Epithelial cell of umbilical artery (primary cell): ENCODE measurements around the gene ATP6V1B1. TPM values are rescaled to one million over a fixed set of nuclear protein-coding genes. Genes with fewer than 3 reads are reported as not detected.

Experiments
- total RNA-seq: library from RNA; depleted of rRNA; stranded (reverse); fragments of >200 nt; gene quantifications from 2 replicates; pipeline ENCODE4 v1.2.3, GENCODE V29; 2014

The ATP6V1B1 gene
- total RNA-seq, result 0.15 and 0.65 TPM in 2 replicates

DNA sequence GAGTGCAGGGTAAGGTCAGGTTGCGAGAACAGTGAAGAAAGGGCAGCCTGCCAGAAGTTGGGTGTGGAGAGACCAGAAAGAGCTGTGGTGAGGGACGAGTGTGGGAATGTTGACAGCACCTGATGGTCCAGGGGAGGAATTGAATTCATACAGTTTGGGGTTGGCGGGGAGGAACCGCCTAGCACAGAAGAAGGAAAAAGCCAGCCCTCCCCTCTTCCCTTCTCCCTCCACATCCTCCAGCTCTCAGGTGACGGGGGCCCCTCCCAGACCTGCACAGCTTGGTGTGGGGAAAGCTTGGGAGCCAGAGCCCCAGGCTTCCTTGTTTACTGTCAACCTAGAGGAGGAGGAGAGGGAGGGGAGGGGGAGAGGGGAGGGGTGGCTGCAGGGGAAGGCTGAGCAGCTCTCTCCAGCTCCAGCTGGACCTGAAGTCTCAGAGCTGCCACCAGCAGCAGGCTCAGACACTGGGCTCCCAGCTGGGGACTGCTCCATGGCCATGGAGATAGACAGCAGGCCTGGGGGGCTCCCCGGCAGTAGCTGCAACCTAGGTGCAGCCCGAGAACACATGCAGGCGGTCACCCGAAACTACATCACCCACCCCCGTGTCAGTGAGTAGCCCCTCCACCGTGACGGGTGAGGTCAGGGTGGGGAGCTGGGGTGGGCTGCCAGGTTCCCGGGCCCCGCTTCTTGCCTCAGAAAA lies at the start of gene ATP6V1B1:
Gene ATP6V1B1 (plus strand): TSS at position 433 of the 697 bp plus-strand sequence. CDS start 55 bp downstream, at position 488.

GRCh38 chr2:70978341-70979179 lies 42.9 kb downstream of the ATP6V1B1 start, which contains the start of gene ANKRD53:
Gene ANKRD53 (plus strand): TSS chr2:70978630. CDS start chr2:70978646, 16 bp downstream.

DNA sequence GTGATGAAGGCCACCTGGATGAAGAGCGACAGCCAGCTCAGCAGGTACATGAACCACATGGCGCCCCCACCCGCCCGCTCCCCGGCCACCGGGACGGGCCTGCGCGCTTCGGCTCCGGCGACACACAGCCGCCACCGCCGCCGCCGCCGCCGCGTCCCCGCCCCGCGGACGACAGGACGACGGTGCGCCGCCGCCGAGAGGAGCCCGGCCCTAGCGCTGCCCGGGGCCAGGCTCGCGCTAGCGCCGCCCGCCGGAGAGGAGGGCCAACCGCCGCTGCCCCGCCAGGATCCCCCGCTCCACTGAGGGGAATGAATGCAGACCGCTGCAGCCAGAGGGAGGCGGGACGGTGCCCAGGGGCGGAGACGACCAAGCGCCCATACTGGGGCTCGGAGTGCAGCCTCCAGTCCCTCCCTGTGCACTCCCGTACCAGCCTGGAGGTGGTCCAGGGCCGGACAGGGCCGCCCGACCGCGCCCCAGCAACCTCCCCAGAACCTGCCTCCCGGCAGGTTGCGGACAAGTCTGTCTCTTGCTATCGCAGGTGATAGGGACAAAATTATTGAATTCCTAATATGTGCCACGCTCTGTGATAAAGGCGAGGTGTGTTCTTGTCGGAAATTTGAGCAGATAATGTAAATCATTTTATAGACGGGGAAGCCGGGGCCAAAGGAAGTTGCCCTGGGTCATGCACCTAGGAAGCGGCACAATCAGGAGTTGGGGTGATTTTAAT lies 59.2 kb downstream of the ATP6V1B1 start, which contains the start of gene TEX261:
Gene TEX261 (minus strand): TSS at position 175 of the 727 bp plus-strand sequence. CDS start 116 bp downstream, at position 59.

Other genes starting within 250 kb of the ATP6V1B1 start
- 1.8 and 2.9 TPM in 2 replicates for gene ADD2, start 167.7 kb upstream of the ATP6V1B1 start, total RNA-seq
- gene FIGLA, start 145.3 kb upstream of the ATP6V1B1 start, total RNA-seq, result 0.76 TPM in 1 of 2 replicates, not detected in the other
- gene CLEC4F, start 115.3 kb upstream of the ATP6V1B1 start, total RNA-seq, result 0.15 TPM in 1 of 2 replicates, not detected in the other
- gene CD207, start 100.1 kb upstream of the ATP6V1B1 start, total RNA-seq, result under 0.01 and 0.30 TPM in 2 replicates
- 2.9 and 4.7 TPM in 2 replicates for gene VAX2, start 35.3 kb upstream of the ATP6V1B1 start, total RNA-seq
- 0.15 and 0.32 TPM in 2 replicates for gene ANKRD53, start 42.7 kb downstream of the ATP6V1B1 start, total RNA-seq
- 19.9 and 20.8 TPM in 2 replicates for gene TEX261, start 59.0 kb downstream of the ATP6V1B1 start, total RNA-seq
- gene NAGK, start 132.7 kb downstream of the ATP6V1B1 start, total RNA-seq, result 46.8 and 71.3 TPM in 2 replicates
- 9.4 and 9.6 TPM in 2 replicates for gene MCEE, start 194.3 kb downstream of the ATP6V1B1 start, total RNA-seq
- 28.6 and 34.2 TPM in 2 replicates for gene MPHOSPH10, start 194.7 kb downstream of the ATP6V1B1 start, total RNA-seq